HCT116 (cell line): ENCODE results near the gene GALNT18.

Source experiments
- CTCF ChIP-seq, 3 experiments: fragments of 200-600 bp in 1 of 3; sonication (generic) in 1 of 3; IDR thresholded peaks in 2 of 3; conservative IDR thresholded peaks in 1 of 3; 2 replicates each; pipeline ENCODE4 v1.5.1; 2012 to 2017; ENCODE audit warnings: low read depth in 2 of 3, low read length in 2 of 3, antibody characterized with exemption in 1 of 3, borderline replicate concordance in 1 of 3, control low read depth in 1 of 3, mild to moderate bottlenecking in 1 of 3, mixed read lengths in 1 of 3, mixed run types in 1 of 3, moderate library complexity in 1 of 3; ENCODE audit not compliant: insufficient read depth in 1 of 3
- EZH2 ChIP-seq: fragments of 200-600 bp; sonication (generic); IDR thresholded peaks from 2 replicates; pipeline ENCODE4 v1.6.1; 2017; ENCODE audit warnings: antibody characterized with exemption, mixed run types
- POLR2A ChIP-seq: IDR thresholded peaks from 2 replicates; pipeline ENCODE4 v1.7.0; 2011; ENCODE audit warnings: borderline replicate concordance; ENCODE audit not compliant: insufficient read depth, insufficient read length; ENCODE audit errors: extremely low read depth
- SP1 ChIP-seq: IDR thresholded peaks from 2 replicates; pipeline ENCODE4 v1.6.1; 2012; ENCODE audit warnings: low read depth
- TF ChIP-seq, protein P1 (sequence below): IDR thresholded peaks from 2 replicates; pipeline ENCODE4 v1.6.1; 2012; ENCODE audit warnings: low read depth

DNA sequence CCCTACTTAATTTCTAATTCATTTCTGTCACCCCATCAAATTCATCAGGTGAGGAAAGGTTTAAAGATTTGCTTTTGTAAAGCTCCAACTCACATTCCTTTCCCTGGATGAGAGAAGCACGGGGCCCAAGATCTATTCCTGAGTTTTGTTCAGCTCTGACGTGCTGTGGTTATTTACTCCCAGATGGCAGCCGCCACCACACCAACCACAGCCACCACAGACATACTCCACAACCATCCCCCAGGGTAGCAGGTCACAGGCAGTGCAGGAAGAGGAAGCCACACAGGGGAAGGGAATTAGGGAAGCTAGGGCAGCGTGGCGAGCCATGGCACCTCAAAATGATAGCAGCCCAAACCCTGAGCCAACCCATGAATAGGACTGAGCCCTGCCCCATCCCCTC is 205.3 kb downstream of the GALNT18 start:
- TF ChIP-seq, protein P1, sequence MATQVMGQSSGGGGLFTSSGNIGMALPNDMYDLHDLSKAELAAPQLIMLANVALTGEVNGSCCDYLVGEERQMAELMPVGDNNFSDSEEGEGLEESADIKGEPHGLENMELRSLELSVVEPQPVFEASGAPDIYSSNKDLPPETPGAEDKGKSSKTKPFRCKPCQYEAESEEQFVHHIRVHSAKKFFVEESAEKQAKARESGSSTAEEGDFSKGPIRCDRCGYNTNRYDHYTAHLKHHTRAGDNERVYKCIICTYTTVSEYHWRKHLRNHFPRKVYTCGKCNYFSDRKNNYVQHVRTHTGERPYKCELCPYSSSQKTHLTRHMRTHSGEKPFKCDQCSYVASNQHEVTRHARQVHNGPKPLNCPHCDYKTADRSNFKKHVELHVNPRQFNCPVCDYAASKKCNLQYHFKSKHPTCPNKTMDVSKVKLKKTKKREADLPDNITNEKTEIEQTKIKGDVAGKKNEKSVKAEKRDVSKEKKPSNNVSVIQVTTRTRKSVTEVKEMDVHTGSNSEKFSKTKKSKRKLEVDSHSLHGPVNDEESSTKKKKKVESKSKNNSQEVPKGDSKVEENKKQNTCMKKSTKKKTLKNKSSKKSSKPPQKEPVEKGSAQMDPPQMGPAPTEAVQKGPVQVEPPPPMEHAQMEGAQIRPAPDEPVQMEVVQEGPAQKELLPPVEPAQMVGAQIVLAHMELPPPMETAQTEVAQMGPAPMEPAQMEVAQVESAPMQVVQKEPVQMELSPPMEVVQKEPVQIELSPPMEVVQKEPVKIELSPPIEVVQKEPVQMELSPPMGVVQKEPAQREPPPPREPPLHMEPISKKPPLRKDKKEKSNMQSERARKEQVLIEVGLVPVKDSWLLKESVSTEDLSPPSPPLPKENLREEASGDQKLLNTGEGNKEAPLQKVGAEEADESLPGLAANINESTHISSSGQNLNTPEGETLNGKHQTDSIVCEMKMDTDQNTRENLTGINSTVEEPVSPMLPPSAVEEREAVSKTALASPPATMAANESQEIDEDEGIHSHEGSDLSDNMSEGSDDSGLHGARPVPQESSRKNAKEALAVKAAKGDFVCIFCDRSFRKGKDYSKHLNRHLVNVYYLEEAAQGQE = no peak
- no peak for TF ChIP-seq EZH2
- TF ChIP-seq CTCF (IDR thresholded peaks at IDR 0.05 in 2 of 3, conservative IDR thresholded peaks at IDR 0.05 in 1 of 3; ENCODE audit: borderline replicate concordance in 1 of 3, insufficient read depth in 1 of 3, low read depth in 2 of 3, low read length in 2 of 3) = no peak
- TF ChIP-seq POLR2A = no peak
- no peak for TF ChIP-seq SP1
